T-helper 2 cell treated with Interferon-gamma antibody and Interleukin-4, amounts not matched to agents 5 μg/mL and 100 μg/mL, for 36 hours (primary cell): ENCODE results near the gene GATA6.
"Not testable (repeated sequence)": the region's sequence is repeated elsewhere in the genome, so short reads cannot be mapped to it uniquely, and the experiment has no call there.

Experiments
- DNase-seq: peaks from one replicate; pipeline ENCODE4 v3.0.0; 2021; ENCODE audit warnings: low spot score
- H3K27ac Mint-ChIP-seq: one replicate; pipeline ENCODE4 v1.8.0; 2021; ENCODE audit warnings: mild to moderate bottlenecking, mixed read lengths
- H3K27me3 Mint-ChIP-seq: one replicate; pipeline ENCODE4 v1.8.0; 2021; ENCODE audit warnings: low read depth, mixed read lengths
- H3K36me3 Mint-ChIP-seq: one replicate; pipeline ENCODE4 v1.8.0; 2021; ENCODE audit warnings: low read depth, mixed read lengths
- H3K4me1 Mint-ChIP-seq: one replicate; pipeline ENCODE4 v1.8.0; 2021; ENCODE audit warnings: low read depth, mixed read lengths
- H3K4me3 Mint-ChIP-seq: one replicate; pipeline ENCODE4 v1.8.0; 2022; ENCODE audit warnings: mild to moderate bottlenecking, moderate library complexity, mixed read lengths
- H3K9me3 Mint-ChIP-seq: one replicate; pipeline ENCODE4 v1.8.0; 2021; ENCODE audit warnings: mixed read lengths

The GATA6 gene

GRCh38 chr18:22196943-22197342, 27.6 kb downstream of the GATA6 start:
- H3K4me3 Mint-ChIP-seq, H3K27me3 Mint-ChIP-seq, H3K4me1 Mint-ChIP-seq, H3K9me3 Mint-ChIP-seq, H3K36me3 Mint-ChIP-seq, DNase-seq, H3K27ac Mint-ChIP-seq: not testable (repeated sequence)

GRCh38 chr18:22197668-22198067, 28.3 kb downstream of the GATA6 start:
- no peak overlapping the region for H3K4me3 Mint-ChIP-seq
- H3K4me1 Mint-ChIP-seq, result no peaks in the 10 kb centered on the region
- DNase-seq, result no peak
- no peaks in the 10 kb centered on the region for H3K27me3 Mint-ChIP-seq
- H3K36me3 Mint-ChIP-seq, result no peaks in the 10 kb centered on the region
- H3K27ac Mint-ChIP-seq, result no peak overlapping the region
- H3K9me3 Mint-ChIP-seq, result no peaks in the 10 kb centered on the region

- Mint-ChIP-seq H3K4me1 (no peaks in the 10 kb centered on the region), H3K36me3 (no peaks in the 10 kb centered on the region), H3K27me3 (no peaks in the 10 kb centered on the region), H3K27ac (no peak overlapping the region), H3K4me3 (no peak overlapping the region), H3K9me3 (no peaks in the 10 kb centered on the region)
- no peak for DNase-seq
These were observed 28.8 kb downstream of the GATA6 start for GRCh38 chr18:22198163-22198562.

- H3K27me3 Mint-ChIP-seq, result no peaks in the 10 kb centered on the region
- H3K9me3 Mint-ChIP-seq, result no peaks in the 10 kb centered on the region
- no peaks in the 10 kb centered on the region for H3K36me3 Mint-ChIP-seq
- H3K4me3 Mint-ChIP-seq, result no peak overlapping the region
- DNase-seq, result no peak
- no peak overlapping the region for H3K27ac Mint-ChIP-seq
- H3K4me1 Mint-ChIP-seq, result no peaks in the 10 kb centered on the region
These were observed 29.6 kb downstream of the GATA6 start for GRCh38 chr18:22199005-22199404.

- H3K36me3 Mint-ChIP-seq, result no peaks in the 10 kb centered on the region
- H3K27ac Mint-ChIP-seq, result no peak overlapping the region
- no peaks in the 10 kb centered on the region for H3K27me3 Mint-ChIP-seq
- no peak overlapping the region for H3K4me3 Mint-ChIP-seq
- H3K4me1 Mint-ChIP-seq, result no peaks in the 10 kb centered on the region
- no peaks in the 10 kb centered on the region for H3K9me3 Mint-ChIP-seq
- no peak for DNase-seq
These were observed 31.3 kb downstream of the GATA6 start for GRCh38 chr18:22200611-22201225.

GRCh38 chr18:22203035-22203434, 33.6 kb downstream of the GATA6 start:
- Mint-ChIP-seq H3K4me3 (no peak overlapping the region), H3K27ac (no peak overlapping the region), H3K9me3 (no peaks in the 10 kb centered on the region), H3K4me1 (no peaks in the 10 kb centered on the region), H3K27me3 (no peaks in the 10 kb centered on the region), H3K36me3 (no peaks in the 10 kb centered on the region)
- DNase-seq, result no peak

- Mint-ChIP-seq H3K27ac (no peak overlapping the region), H3K9me3 (no peaks in the 10 kb centered on the region), H3K27me3 (no peaks in the 10 kb centered on the region), H3K36me3 (no peaks in the 10 kb centered on the region), H3K4me1 (no peaks in the 10 kb centered on the region), H3K4me3 (no peak overlapping the region)
- no peak for DNase-seq
These were observed 34.3 kb downstream of the GATA6 start for GRCh38 chr18:22203536-22204213.

GRCh38 chr18:22204214-22204536, 34.8 kb downstream of the GATA6 start:
- Mint-ChIP-seq H3K27ac (no peak overlapping the region), H3K4me1 (no peaks in the 10 kb centered on the region), H3K9me3 (no peaks in the 10 kb centered on the region), H3K27me3 (no peaks in the 10 kb centered on the region), H3K4me3 (no peak overlapping the region), H3K36me3 (no peaks in the 10 kb centered on the region)
- DNase-seq, result no peak

GRCh38 chr18:22204996-22205395, 35.6 kb downstream of the GATA6 start:
- H3K36me3 Mint-ChIP-seq, result no peaks in the 10 kb centered on the region
- no peak for DNase-seq
- H3K9me3 Mint-ChIP-seq, result no peaks in the 10 kb centered on the region
- no peaks in the 10 kb centered on the region for H3K27me3 Mint-ChIP-seq
- no peak overlapping the region for H3K27ac Mint-ChIP-seq
- no peaks in the 10 kb centered on the region for H3K4me1 Mint-ChIP-seq
- H3K4me3 Mint-ChIP-seq, result no peak overlapping the region

GRCh38 chr18:22207021-22207758, 37.8 kb downstream of the GATA6 start:
- Mint-ChIP-seq H3K4me3 (no peak overlapping the region), H3K27ac (no peak overlapping the region), H3K9me3 (no peaks in the 10 kb centered on the region), H3K27me3 (no peaks in the 10 kb centered on the region), H3K4me1 (no peaks in the 10 kb centered on the region), H3K36me3 (no peaks in the 10 kb centered on the region)
- DNase-seq, result no peak

- no peak overlapping the region for H3K27ac Mint-ChIP-seq
- H3K4me1 Mint-ChIP-seq, result no peaks in the 10 kb centered on the region
- H3K27me3 Mint-ChIP-seq, result no peaks in the 10 kb centered on the region
- no peak overlapping the region for H3K4me3 Mint-ChIP-seq
- H3K9me3 Mint-ChIP-seq, result no peaks in the 10 kb centered on the region
- H3K36me3 Mint-ChIP-seq, result no peaks in the 10 kb centered on the region
- no peak for DNase-seq
These were observed 40.9 kb downstream of the GATA6 start for GRCh38 chr18:22210311-22210754.

- H3K27ac Mint-ChIP-seq, result no peak overlapping the region
- no peaks in the 10 kb centered on the region for H3K4me1 Mint-ChIP-seq
- no peaks in the 10 kb centered on the region for H3K36me3 Mint-ChIP-seq
- DNase-seq, result no peak
- H3K4me3 Mint-ChIP-seq, result no peak overlapping the region
- no peaks in the 10 kb centered on the region for H3K27me3 Mint-ChIP-seq
- no peaks in the 10 kb centered on the region for H3K9me3 Mint-ChIP-seq
These were observed 42.3 kb downstream of the GATA6 start for GRCh38 chr18:22211657-22212056.

GRCh38 chr18:22213333-22213973, 44.1 kb downstream of the GATA6 start:
- Mint-ChIP-seq H3K27ac (no peak overlapping the region), H3K27me3 (no peaks in the 10 kb centered on the region)
- DNase-seq, result no peak

More at GRCh38 chr18:22213333-22213973, 44.1 kb downstream of the GATA6 start:
- no peak overlapping the region for H3K4me3 Mint-ChIP-seq
- H3K36me3 Mint-ChIP-seq, result no peaks in the 10 kb centered on the region
- H3K4me1 Mint-ChIP-seq, result no peaks in the 10 kb centered on the region
- no peaks in the 10 kb centered on the region for H3K9me3 Mint-ChIP-seq
